Tibial nerve (tissue), 4 donors: ENCODE results near the gene GPAM.

Experiments
- EP300 ChIP-seq, 2 donors: sonication (generic); formaldehyde crosslinking; IDR thresholded peaks; one replicate each; pipeline ENCODE4 v1.6.1; 2017; ENCODE audit warnings: antibody characterized with exemption in 2 of 2, mild to moderate bottlenecking in 1 of 2
- POLR2A ChIP-seq, 2 donors: fragments of 450-650 bp; IDR thresholded peaks; one replicate each; pipeline ENCODE4 v1.6.1; 2017; ENCODE audit warnings: antibody characterized with exemption in 2 of 2, mild to moderate bottlenecking in 2 of 2, moderate library complexity in 2 of 2
- TF ChIP-seq, protein P1 (sequence below), 5 experiments: fragments of 200-600 bp in 3 of 5; fragments of 450-650 bp in 2 of 5; sonication (generic) in 3 of 5; IDR thresholded peaks; one replicate each; pipeline ENCODE4 v1.5.1; 2016 to 2019; ENCODE audit warnings: antibody characterized with exemption in 5 of 5, mild to moderate bottlenecking in 3 of 5, moderate library complexity in 2 of 5

DNA sequence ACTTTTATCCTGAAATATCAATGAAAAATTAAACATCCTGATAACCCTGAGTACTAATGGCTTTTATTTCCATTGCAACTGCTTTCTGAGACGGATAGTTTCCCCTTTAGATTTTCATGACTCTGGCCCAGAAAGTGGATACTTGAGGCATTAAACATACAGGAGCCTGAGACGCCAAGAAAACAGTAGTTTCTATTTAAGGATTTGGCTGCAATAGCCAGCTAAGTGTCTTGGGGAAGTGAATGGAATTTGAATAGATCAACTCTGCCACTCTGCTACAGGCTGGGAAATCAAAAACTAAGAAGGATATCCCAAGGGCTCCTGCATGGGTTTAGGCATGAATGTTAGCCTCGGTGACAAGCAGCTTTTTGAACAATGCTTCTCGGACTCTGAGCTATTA, 24.7 kb upstream of the GPAM start:
- TF ChIP-seq, protein P1, sequence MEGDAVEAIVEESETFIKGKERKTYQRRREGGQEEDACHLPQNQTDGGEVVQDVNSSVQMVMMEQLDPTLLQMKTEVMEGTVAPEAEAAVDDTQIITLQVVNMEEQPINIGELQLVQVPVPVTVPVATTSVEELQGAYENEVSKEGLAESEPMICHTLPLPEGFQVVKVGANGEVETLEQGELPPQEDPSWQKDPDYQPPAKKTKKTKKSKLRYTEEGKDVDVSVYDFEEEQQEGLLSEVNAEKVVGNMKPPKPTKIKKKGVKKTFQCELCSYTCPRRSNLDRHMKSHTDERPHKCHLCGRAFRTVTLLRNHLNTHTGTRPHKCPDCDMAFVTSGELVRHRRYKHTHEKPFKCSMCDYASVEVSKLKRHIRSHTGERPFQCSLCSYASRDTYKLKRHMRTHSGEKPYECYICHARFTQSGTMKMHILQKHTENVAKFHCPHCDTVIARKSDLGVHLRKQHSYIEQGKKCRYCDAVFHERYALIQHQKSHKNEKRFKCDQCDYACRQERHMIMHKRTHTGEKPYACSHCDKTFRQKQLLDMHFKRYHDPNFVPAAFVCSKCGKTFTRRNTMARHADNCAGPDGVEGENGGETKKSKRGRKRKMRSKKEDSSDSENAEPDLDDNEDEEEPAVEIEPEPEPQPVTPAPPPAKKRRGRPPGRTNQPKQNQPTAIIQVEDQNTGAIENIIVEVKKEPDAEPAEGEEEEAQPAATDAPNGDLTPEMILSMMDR (IDR thresholded peaks at IDR 0.05): no peak
- TF ChIP-seq EP300 (IDR thresholded peaks at IDR 0.05): no peak
- no peak for TF ChIP-seq POLR2A (IDR thresholded peaks at IDR 0.05)
